Ramos (cell line): ENCODE measurements around the gene MEDAG.

ENCODE experiments used
- in situ Hi-C: fragments of 300-500 bp; cut with MboI; formaldehyde crosslinking; loops from one replicate; pipeline ENCODE4 v1.14.3; 2022; ENCODE audit warnings: low sequenced_read_pairs; ENCODE audit not compliant: unreplicated experiment

Gene MEDAG

GRCh38 chr13:30934803-30935202 is 28.7 kb downstream of the MEDAG start:
- in situ Hi-C loops = no loop called here

- in situ Hi-C loops = no loop called here
These were observed 30.9 kb downstream of the MEDAG start for GRCh38 chr13:30936971-30937370.

GRCh38 chr13:30943881-30944280 is 37.8 kb downstream of the MEDAG start:
- in situ Hi-C loops = no loop called here

GRCh38 chr13:30957258-30957943 is 51.3 kb downstream of the MEDAG start:
- in situ Hi-C loops = no loop called here

- in situ Hi-C loops = no loop called here
These were observed 53.6 kb downstream of the MEDAG start for GRCh38 chr13:30959678-30960077.

- in situ Hi-C loops = no loop called here
These were observed 57.7 kb downstream of the MEDAG start for GRCh38 chr13:30963791-30964190.

GRCh38 chr13:30965380-30965779 is 59.3 kb downstream of the MEDAG start:
- in situ Hi-C loops = no loop called here

GRCh38 chr13:30966101-30966500 is 60.0 kb downstream of the MEDAG start:
- in situ Hi-C loops = no loop called here

- in situ Hi-C loops = no loop called here
These were observed 62.8 kb downstream of the MEDAG start for GRCh38 chr13:30968846-30969245.

GRCh38 chr13:30971575-30971974 is 65.5 kb downstream of the MEDAG start:
- in situ Hi-C loops = no loop called here

GRCh38 chr13:30972888-30973377 is 66.9 kb downstream of the MEDAG start:
- in situ Hi-C loops = no loop called here

GRCh38 chr13:30974350-30974749 is 68.3 kb downstream of the MEDAG start:
- in situ Hi-C loops = no loop called here
